NCI-H1092 treated with DMSO at 0.1 percent for 48 hours (cell line): ENCODE results near the gene CD46.

Source experiments
- DNase-seq: peaks from one replicate; lab custom pipeline; 2025; lab: John Stamatoyannopoulos, UW

CD46 gene

GRCh38 chr1:207794861-207795260 lies 43.0 kb downstream of the CD46 start:
- DNase-seq: no peak

GRCh38 chr1:207797229-207797973 lies 45.5 kb downstream of the CD46 start:
- peak; percentile 60 for DNase-seq

GRCh38 chr1:207798847-207799246 lies 47.0 kb downstream of the CD46 start:
- DNase-seq: no peak

- DNase-seq: no peak
These were observed 48.3 kb downstream of the CD46 start for GRCh38 chr1:207799989-207800648.

GRCh38 chr1:207801819-207802218 lies 50.0 kb downstream of the CD46 start:
- DNase-seq: no peak

- DNase-seq: no peak
These were observed 51.8 kb downstream of the CD46 start for GRCh38 chr1:207803678-207804077.

GRCh38 chr1:207804721-207805468 lies 53.0 kb downstream of the CD46 start:
- DNase-seq: no peak

- no peak for DNase-seq
These were observed 54.1 kb downstream of the CD46 start for GRCh38 chr1:207805841-207806421.

GRCh38 chr1:207806531-207807325 lies 54.9 kb downstream of the CD46 start:
- no peak for DNase-seq

GRCh38 chr1:207807326-207807689 lies 55.5 kb downstream of the CD46 start:
- no peak for DNase-seq

GRCh38 chr1:207807690-207808321 lies 56.0 kb downstream of the CD46 start:
- DNase-seq: no peak

- no peak for DNase-seq
These were observed 56.5 kb downstream of the CD46 start for GRCh38 chr1:207808322-207808705.

GRCh38 chr1:207808911-207809555 lies 57.2 kb downstream of the CD46 start:
- DNase-seq: no peak

GRCh38 chr1:207810173-207810572 lies 58.3 kb downstream of the CD46 start:
- no peak for DNase-seq

GRCh38 chr1:207810606-207811295 lies 58.9 kb downstream of the CD46 start:
- no peak for DNase-seq

GRCh38 chr1:207811319-207811718 lies 59.5 kb downstream of the CD46 start:
- DNase-seq: no peak

GRCh38 chr1:207811920-207812720 lies 60.3 kb downstream of the CD46 start:
- no peak for DNase-seq

GRCh38 chr1:207812778-207813511 lies 61.1 kb downstream of the CD46 start:
- no peak for DNase-seq

GRCh38 chr1:207813512-207813881 lies 61.6 kb downstream of the CD46 start:
- no peak for DNase-seq
